ENCODE data around the gene TICRR. TPM values are rescaled to one million over a fixed set of nuclear protein-coding genes. Genes with fewer than 3 reads are reported as not detected.

Gene TICRR
- total RNA-seq, 1 donor from 2014 or later: 5.2 TPM

GRCh38 chr15:89614164-89614563 lies 38.9 kb downstream of the TICRR start:
- DNase-seq (ENCODE audit: extremely low spot score in 2 of 2): no peak
- intact Hi-C loops (cut with DNase I): no loop called here
- H3K27ac ChIP-seq: no peak overlapping the region

GRCh38 chr15:89615135-89615534 lies 39.9 kb downstream of the TICRR start:
- no peaks in the 10 kb centered on the region for H3K36me3 ChIP-seq
- TF ChIP-seq CTCF (IDR thresholded peaks at IDR 0.05) (no peak), POLR2A (IDR thresholded peaks at IDR 0.05) (no peak), POLR2AphosphoS5 (IDR thresholded peaks at IDR 0.05; ENCODE audit: insufficient read depth in 1 of 2, low read depth in 1 of 2) (no peak)

More at GRCh38 chr15:89614164-89614563, 38.9 kb downstream of the TICRR start:
- no peak for TF ChIP-seq POLR2AphosphoS5 (IDR thresholded peaks at IDR 0.05; ENCODE audit: insufficient read depth in 1 of 2, low read depth in 1 of 2)
- no peak for TF ChIP-seq POLR2A (IDR thresholded peaks at IDR 0.05)
- no peak for TF ChIP-seq CTCF (IDR thresholded peaks at IDR 0.05)
- Histone ChIP-seq H3K9me3 (no peaks in the 10 kb centered on the region), H3K4me1 (no peaks in the 10 kb centered on the region), H3K36me3 (no peaks in the 10 kb centered on the region), H3K27me3 (no peaks in the 10 kb centered on the region), H3K4me3 (no peak overlapping the region)

GRCh38 chr15:89616228-89616627 lies 41.0 kb downstream of the TICRR start:
- H3K36me3 ChIP-seq: no peaks in the 10 kb centered on the region
- no peaks in the 10 kb centered on the region for H3K9me3 ChIP-seq
- no peaks in the 10 kb centered on the region for H3K4me1 ChIP-seq
- no peak overlapping the region for H3K27ac ChIP-seq
- H3K4me3 ChIP-seq: no peak overlapping the region
- no peaks in the 10 kb centered on the region for H3K27me3 ChIP-seq
- intact Hi-C loops (cut with DNase I): no loop called here
- DNase-seq (ENCODE audit: extremely low spot score in 2 of 2): no peak
- TF ChIP-seq POLR2AphosphoS5 (IDR thresholded peaks at IDR 0.05; ENCODE audit: insufficient read depth in 1 of 2, low read depth in 1 of 2) (no peak), CTCF (IDR thresholded peaks at IDR 0.05) (no peak), POLR2A (IDR thresholded peaks at IDR 0.05) (no peak)

More at GRCh38 chr15:89615135-89615534, 39.9 kb downstream of the TICRR start:
- no peak for DNase-seq (ENCODE audit: extremely low spot score in 2 of 2)
- intact Hi-C loops (cut with DNase I): no loop called here
- H3K9me3 ChIP-seq: no peaks in the 10 kb centered on the region
- no peak overlapping the region for H3K27ac ChIP-seq
- H3K4me1 ChIP-seq: no peaks in the 10 kb centered on the region
- H3K4me3 ChIP-seq: no peak overlapping the region
- H3K27me3 ChIP-seq: no peaks in the 10 kb centered on the region

GRCh38 chr15:89621547-89621946 lies 46.3 kb downstream of the TICRR start:
- no peak for DNase-seq (ENCODE audit: extremely low spot score in 2 of 2)
- TF ChIP-seq CTCF (IDR thresholded peaks at IDR 0.05): no peak
- no peak for TF ChIP-seq POLR2AphosphoS5 (IDR thresholded peaks at IDR 0.05; ENCODE audit: insufficient read depth in 1 of 2, low read depth in 1 of 2)
- no peak for TF ChIP-seq POLR2A (IDR thresholded peaks at IDR 0.05)
- Histone ChIP-seq H3K4me1 (no peaks in the 10 kb centered on the region), H3K9me3 (no peaks in the 10 kb centered on the region), H3K36me3 (no peaks in the 10 kb centered on the region), H3K27me3 (no peaks in the 10 kb centered on the region), H3K4me3 (no peak overlapping the region), H3K27ac (no peak overlapping the region)
- intact Hi-C loops (cut with DNase I): no loop called here

GRCh38 chr15:89623165-89623564 lies 47.9 kb downstream of the TICRR start:
- Histone ChIP-seq H3K9me3 (no peaks in the 10 kb centered on the region), H3K36me3 (peaks cover 0 to 7% of the 10 kb centered on the region in 2 donors), H3K27me3 (no peaks in the 10 kb centered on the region), H3K4me1 (no peaks in the 10 kb centered on the region), H3K4me3 (no peak overlapping the region), H3K27ac (no peak overlapping the region)
- no peak for DNase-seq (ENCODE audit: extremely low spot score in 2 of 2)
- TF ChIP-seq CTCF (IDR thresholded peaks at IDR 0.05) (no peak), POLR2AphosphoS5 (IDR thresholded peaks at IDR 0.05; ENCODE audit: insufficient read depth in 1 of 2, low read depth in 1 of 2) (no peak), POLR2A (IDR thresholded peaks at IDR 0.05) (no peak)
- intact Hi-C loops (cut with DNase I): no loop called here

All from vagina (tissue), 2 donors.